SU-DHL-6 (cell line): Measurements from ENCODE around the gene ZGRF1.

ENCODE experiments used
- H2AFZ ChIP-seq: fragments of 200-600 bp; sonication (generic); 2 replicates; pipeline ENCODE4 v1.6.1; 2014; ENCODE audit warnings: low read depth, mild to moderate bottlenecking, moderate library complexity, mixed read lengths, antibody characterized with exemption, low read length; ENCODE audit not compliant: severe bottlenecking
- H3F3A ChIP-seq: fragments of 200-600 bp; shearing (Covaris generic); 2 replicates; pipeline ENCODE4 v1.6.0; 2016; ENCODE audit warnings: antibody characterized with exemption, mild to moderate bottlenecking; ENCODE audit not compliant: insufficient read depth
- H3K27ac ChIP-seq: fragments of 200-600 bp; sonication (generic); 2 replicates; pipeline ENCODE4 v1.5.1; 2016; ENCODE audit warnings: low read depth, mild to moderate bottlenecking, low read length, moderate library complexity, mixed read lengths
- H3K27me3 ChIP-seq: fragments of 200-600 bp; sonication (generic), shearing (Covaris generic); 2 replicates; pipeline ENCODE4 v1.6.0; 2014; ENCODE audit warnings: mild to moderate bottlenecking, low read length
- H3K36me3 ChIP-seq: fragments of 200-600 bp; sonication (generic); 2 replicates; pipeline ENCODE4 v1.6.1; 2014; ENCODE audit warnings: mild to moderate bottlenecking, low read length, mixed read lengths
- H3K4me2 ChIP-seq: fragments of 300-600, 200-600 bp; shearing (Covaris generic), sonication (generic); 2 replicates; pipeline ENCODE4 v1.6.0; 2014; ENCODE audit warnings: low read length, low read depth, mild to moderate bottlenecking; ENCODE audit not compliant: poor library complexity, severe bottlenecking
- H3K4me3 ChIP-seq: fragments of 200-600 bp; sonication (generic); 2 replicates; pipeline ENCODE4 v1.5.1; 2014; ENCODE audit warnings: antibody characterized with exemption, low read length, mild to moderate bottlenecking, mixed read lengths; ENCODE audit not compliant: insufficient read depth, poor library complexity, severe bottlenecking
- H3K79me2 ChIP-seq: fragments of 200-600 bp; sonication (generic); 2 replicates; pipeline ENCODE4 v1.6.1; 2014; ENCODE audit warnings: mild to moderate bottlenecking, low read length, moderate library complexity; ENCODE audit not compliant: insufficient read depth
- H3K9ac ChIP-seq: fragments of 200-600 bp; sonication (generic); 2 replicates; pipeline ENCODE4 v1.7.0; 2014; ENCODE audit warnings: mild to moderate bottlenecking, low read length
- H3K9me2 ChIP-seq: fragments of 200-600 bp; sonication (generic); replicated peaks from 2 replicates; pipeline ENCODE4 v1.6.1; 2014; ENCODE audit warnings: low read length; ENCODE audit not compliant: insufficient read depth
- H3K9me3 ChIP-seq: fragments of 200-600 bp; sonication (generic); 2 replicates; pipeline ENCODE4 v1.6.1; 2014; ENCODE audit warnings: low read length, mixed read lengths; ENCODE audit not compliant: insufficient read depth
- H4K20me1 ChIP-seq: fragments of 200-600 bp; sonication (generic); 2 replicates; pipeline ENCODE4 v1.6.1; 2014; ENCODE audit warnings: low read depth, mild to moderate bottlenecking, antibody characterized with exemption, low read length, moderate library complexity, mixed read lengths
- EZH2phosphoT487 ChIP-seq: fragments of 200-600 bp; sonication (generic), shearing (Covaris generic); conservative IDR thresholded peaks from 2 replicates; pipeline ENCODE4 v1.6.1; 2018; ENCODE audit warnings: mild to moderate bottlenecking, antibody characterized with exemption, low read length, moderate library complexity, mixed read lengths
- TF ChIP-seq, protein P1 (sequence below): fragments of 200-600 bp; sonication (generic); IDR thresholded peaks from one replicate; pipeline ENCODE4 v1.5.1; 2017; ENCODE audit warnings: antibody characterized with exemption, mild to moderate bottlenecking, low read length, moderate library complexity; ENCODE audit not compliant: insufficient read depth, poor library complexity, severe bottlenecking

Gene ZGRF1

DNA sequence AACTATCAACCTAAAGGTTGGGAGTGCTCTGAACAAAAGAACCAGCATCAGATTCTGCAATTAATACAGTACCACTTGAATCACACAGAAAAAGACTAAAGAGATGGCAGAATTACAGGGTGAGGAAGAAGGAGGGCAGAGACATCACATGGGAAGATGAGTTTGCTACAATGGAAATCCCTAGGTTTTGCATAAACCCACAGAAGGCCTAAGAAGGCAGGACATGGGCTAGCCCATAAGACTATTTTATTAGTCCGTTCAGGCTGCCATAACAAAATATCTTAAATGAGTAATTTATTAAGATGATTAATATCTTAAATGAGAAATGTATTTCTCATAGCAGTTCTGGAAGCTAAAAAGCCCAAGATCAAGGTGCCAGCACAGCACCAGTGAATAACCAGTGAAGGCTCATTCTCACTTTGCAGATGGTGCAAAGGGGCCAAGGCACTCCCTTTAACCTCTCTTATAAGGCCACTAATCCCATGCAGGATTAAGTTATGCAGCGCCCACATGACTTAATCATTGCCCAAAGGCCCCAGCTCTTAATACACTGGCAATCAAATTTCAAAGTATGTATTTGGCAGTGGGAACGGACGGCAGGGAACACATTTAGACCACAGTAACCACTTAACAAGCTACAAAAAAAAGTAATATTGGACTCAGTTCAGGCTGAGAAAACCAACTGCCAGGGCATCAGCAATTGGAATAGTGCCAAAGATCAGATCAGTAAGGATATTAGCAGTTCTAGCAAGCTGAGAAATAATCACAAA lies 73.1 kb downstream of the ZGRF1 start:
- H3K27ac ChIP-seq = no peak overlapping the region
- no peak overlapping the region for H3K4me2 ChIP-seq
- H3K9ac ChIP-seq = no peak overlapping the region
- no peak overlapping the region for H2AFZ ChIP-seq
- H4K20me1 ChIP-seq = no peaks in the 10 kb centered on the region
- no peaks in the 10 kb centered on the region for H3K27me3 ChIP-seq
- H3K9me2 ChIP-seq = no peaks in the 10 kb centered on the region
- no peaks in the 10 kb centered on the region for H3F3A ChIP-seq
- H3K36me3 ChIP-seq = no peaks in the 10 kb centered on the region
- H3K4me3 ChIP-seq = no peak overlapping the region
- no peak for TF ChIP-seq EZH2phosphoT487
- TF ChIP-seq, protein P1, sequence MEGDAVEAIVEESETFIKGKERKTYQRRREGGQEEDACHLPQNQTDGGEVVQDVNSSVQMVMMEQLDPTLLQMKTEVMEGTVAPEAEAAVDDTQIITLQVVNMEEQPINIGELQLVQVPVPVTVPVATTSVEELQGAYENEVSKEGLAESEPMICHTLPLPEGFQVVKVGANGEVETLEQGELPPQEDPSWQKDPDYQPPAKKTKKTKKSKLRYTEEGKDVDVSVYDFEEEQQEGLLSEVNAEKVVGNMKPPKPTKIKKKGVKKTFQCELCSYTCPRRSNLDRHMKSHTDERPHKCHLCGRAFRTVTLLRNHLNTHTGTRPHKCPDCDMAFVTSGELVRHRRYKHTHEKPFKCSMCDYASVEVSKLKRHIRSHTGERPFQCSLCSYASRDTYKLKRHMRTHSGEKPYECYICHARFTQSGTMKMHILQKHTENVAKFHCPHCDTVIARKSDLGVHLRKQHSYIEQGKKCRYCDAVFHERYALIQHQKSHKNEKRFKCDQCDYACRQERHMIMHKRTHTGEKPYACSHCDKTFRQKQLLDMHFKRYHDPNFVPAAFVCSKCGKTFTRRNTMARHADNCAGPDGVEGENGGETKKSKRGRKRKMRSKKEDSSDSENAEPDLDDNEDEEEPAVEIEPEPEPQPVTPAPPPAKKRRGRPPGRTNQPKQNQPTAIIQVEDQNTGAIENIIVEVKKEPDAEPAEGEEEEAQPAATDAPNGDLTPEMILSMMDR = no peak
- no peaks in the 10 kb centered on the region for H3K9me3 ChIP-seq
- H3K79me2 ChIP-seq = no peaks in the 10 kb centered on the region

DNA sequence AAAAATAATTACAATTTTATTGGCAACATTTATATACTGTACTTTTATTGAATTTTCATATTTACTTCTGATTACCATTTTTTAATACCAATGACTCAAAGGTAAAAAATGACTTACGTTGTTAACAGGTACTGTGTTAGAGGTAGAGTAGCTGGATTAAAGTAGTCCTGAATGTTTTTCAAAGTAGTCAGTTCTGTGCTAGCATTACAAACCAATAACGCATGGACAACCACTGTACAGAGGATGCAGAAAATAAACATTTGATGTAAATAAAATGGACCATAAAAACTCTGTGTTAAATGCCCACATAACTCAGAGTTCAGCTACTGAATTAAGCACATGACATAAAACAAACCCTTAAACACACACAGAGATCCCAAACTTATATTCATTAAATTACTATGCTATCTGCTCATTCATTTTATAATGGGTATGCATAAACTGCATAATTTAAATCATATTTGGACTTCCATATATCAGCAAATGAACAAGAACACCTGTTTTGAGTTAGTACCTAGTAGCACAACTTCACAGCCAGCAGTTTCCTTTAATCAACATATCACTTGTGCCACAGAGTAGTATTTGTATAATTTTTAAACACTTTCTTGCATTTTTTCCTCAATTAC lies 74.3 kb downstream of the ZGRF1 start:
- no peaks in the 10 kb centered on the region for H3K36me3 ChIP-seq
- TF ChIP-seq, protein P1 = no peak
- no peak for TF ChIP-seq EZH2phosphoT487

DNA sequence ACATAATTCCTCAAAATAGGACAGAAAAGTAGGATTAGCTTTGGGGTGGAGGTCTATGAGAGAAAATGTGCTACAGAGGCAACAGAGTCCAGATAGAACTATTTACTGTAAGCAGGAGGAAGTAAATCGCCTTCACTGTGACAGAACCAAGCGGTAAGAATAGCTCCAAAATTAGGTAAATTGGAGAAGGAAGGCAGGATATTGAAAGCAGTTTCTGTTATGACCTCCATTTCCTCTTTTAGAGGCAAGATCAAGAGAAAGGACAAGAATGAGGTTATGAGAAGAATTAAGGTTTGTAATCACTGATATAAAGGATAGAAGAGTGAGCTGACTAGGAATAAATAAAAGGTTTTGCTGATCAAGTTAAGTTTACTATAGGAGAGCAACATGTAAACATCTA lies 76.6 kb downstream of the ZGRF1 start:
- Histone ChIP-seq H3K27ac (no peak overlapping the region), H3K36me3 (no peaks in the 10 kb centered on the region), H3K9me3 (no peaks in the 10 kb centered on the region), H2AFZ (no peak overlapping the region), H4K20me1 (no peaks in the 10 kb centered on the region), H3K4me3 (no peak overlapping the region), H3K9me2 (no peaks in the 10 kb centered on the region), H3K4me2 (no peak overlapping the region), H3K27me3 (no peaks in the 10 kb centered on the region), H3K79me2 (no peaks in the 10 kb centered on the region), H3F3A (no peaks in the 10 kb centered on the region), H3K9ac (no peak overlapping the region)
- TF ChIP-seq, protein P1 = no peak
- TF ChIP-seq EZH2phosphoT487 = no peak

More for the DNA sequence above, 74.3 kb downstream of the ZGRF1 start:
- Histone ChIP-seq H3K4me3 (no peak overlapping the region), H3K27ac (no peak overlapping the region), H3K27me3 (no peaks in the 10 kb centered on the region), H3K9me2 (no peaks in the 10 kb centered on the region), H3K9ac (no peak overlapping the region), H3K9me3 (no peaks in the 10 kb centered on the region), H2AFZ (no peak overlapping the region), H3K79me2 (no peaks in the 10 kb centered on the region), H3F3A (no peaks in the 10 kb centered on the region), H4K20me1 (no peaks in the 10 kb centered on the region), H3K4me2 (no peak overlapping the region)
